Progenitor cell of endocrine pancreas (in vitro differentiated cells): ENCODE results near the gene BATF. TPM values are rescaled to one million over a fixed set of nuclear protein-coding genes. Genes with fewer than 3 reads are reported as not detected.

Source experiments
- DNase-seq: peaks from one replicate; pipeline ENCODE4 v3.0.0; 2021; ENCODE audit warnings: low spot score; ENCODE audit not compliant: unreplicated experiment
- H3K27ac Mint-ChIP-seq: 2 replicates; pipeline ENCODE4 v1.8.0; 2021; ENCODE audit warnings: mild to moderate bottlenecking, moderate library complexity, mixed read lengths
- H3K27me3 Mint-ChIP-seq: 2 replicates; pipeline ENCODE4 v1.8.0; 2021; ENCODE audit warnings: mixed read lengths
- H3K36me3 Mint-ChIP-seq: 2 replicates; pipeline ENCODE4 v1.8.0; 2022; ENCODE audit warnings: mixed read lengths; ENCODE audit not compliant: insufficient read depth
- H3K4me1 Mint-ChIP-seq: 2 replicates; pipeline ENCODE4 v1.8.0; 2021; ENCODE audit warnings: low read depth, mixed read lengths
- H3K4me3 Mint-ChIP-seq: 2 replicates; pipeline ENCODE4 v1.8.0; 2021; ENCODE audit warnings: low read depth, mild to moderate bottlenecking, moderate library complexity, mixed read lengths
- H3K9me3 Mint-ChIP-seq: 2 replicates; pipeline ENCODE4 v1.8.0; 2021; ENCODE audit warnings: low read depth, mixed read lengths
- CTCF ChIP-seq: fragments of 200-600 bp; sonication (generic); IDR thresholded peaks from one replicate; pipeline ENCODE4 v1.5.0; 2021; ENCODE audit warnings: antibody characterized with exemption, mild to moderate bottlenecking; ENCODE audit not compliant: unreplicated experiment
- total RNA-seq: library from RNA; stranded (reverse); gene quantifications from 2 replicates; pipeline ENCODE4 v1.2.1, GENCODE V29; 2021

BATF gene
- total RNA-seq, 1 donor from 2014 or later: not detected

GRCh38 chr14:75547552-75548250 lies 25.4 kb downstream of the BATF start:
- Mint-ChIP-seq H3K4me3 (no peak overlapping the region), H3K27ac (no peak overlapping the region), H3K4me1 (no peaks in the 10 kb centered on the region), H3K9me3 (no peaks in the 10 kb centered on the region), H3K36me3 (no peaks in the 10 kb centered on the region), H3K27me3 (peaks cover 5% of the 10 kb centered on the region)
- no peak for DNase-seq
- TF ChIP-seq CTCF: no peak

- no peak for TF ChIP-seq CTCF
- no peaks in the 10 kb centered on the region for H3K4me1 Mint-ChIP-seq
- no peak overlapping the region for H3K4me3 Mint-ChIP-seq
- DNase-seq: no peak
- peaks cover 9% of the 10 kb centered on the region for H3K27me3 Mint-ChIP-seq
- H3K27ac Mint-ChIP-seq: no peak overlapping the region
- H3K36me3 Mint-ChIP-seq: no peaks in the 10 kb centered on the region
- H3K9me3 Mint-ChIP-seq: no peaks in the 10 kb centered on the region
Observed at GRCh38 chr14:75548544-75548943, 26.3 kb downstream of the BATF start.

- no peak for TF ChIP-seq CTCF
- H3K9me3 Mint-ChIP-seq: no peaks in the 10 kb centered on the region
- no peaks in the 10 kb centered on the region for H3K4me1 Mint-ChIP-seq
- H3K4me3 Mint-ChIP-seq: no peak overlapping the region
- DNase-seq: no peak
- H3K36me3 Mint-ChIP-seq: no peaks in the 10 kb centered on the region
- peaks cover 11% of the 10 kb centered on the region for H3K27me3 Mint-ChIP-seq
- no peak overlapping the region for H3K27ac Mint-ChIP-seq
Observed at GRCh38 chr14:75549169-75549568, 26.9 kb downstream of the BATF start.

GRCh38 chr14:75551021-75551420 lies 28.8 kb downstream of the BATF start:
- TF ChIP-seq CTCF: no peak
- Mint-ChIP-seq H3K36me3 (no peaks in the 10 kb centered on the region), H3K27ac (no peak overlapping the region), H3K4me1 (peaks cover 8% of the 10 kb centered on the region), H3K4me3 (no peak overlapping the region), H3K9me3 (no peaks in the 10 kb centered on the region), H3K27me3 (peaks cover 11% of the 10 kb centered on the region)
- DNase-seq: no peak

- DNase-seq: no peak
- Mint-ChIP-seq H3K4me1 (peaks cover 8% of the 10 kb centered on the region), H3K27ac (no peak overlapping the region), H3K36me3 (no peaks in the 10 kb centered on the region), H3K27me3 (peaks cover 11% of the 10 kb centered on the region), H3K9me3 (peaks cover under 1% of the 10 kb centered on the region), H3K4me3 (no peak overlapping the region)
- no peak for TF ChIP-seq CTCF
Observed at GRCh38 chr14:75553157-75553556, 30.9 kb downstream of the BATF start.
